ENCODE measurements around the gene CHRNE.

GRCh38 chr17:4948166-4948930 lies 45.5 kb upstream of the CHRNE start, which contains the start of gene PFN1:
- TF ChIP-seq CTCF (IDR thresholded peaks at IDR 0.05; ENCODE audit: poor library complexity, severe bottlenecking): no peak
- TF ChIP-seq SMC3 (conservative IDR thresholded peaks at IDR 0.05; ENCODE audit: poor library complexity): no peak
- TF ChIP-seq MXI1 (conservative IDR thresholded peaks at IDR 0.05; ENCODE audit: poor library complexity, severe bottlenecking): peak; percentile 82

All from neural cell (in vitro differentiated cells).